ENCODE data around the gene ZSCAN32.

The ZSCAN32 gene

GRCh38 chr16:3400779-3401688, at the start of gene ZSCAN32, which contains the start of gene ZNF174:
Gene ZSCAN32, minus strand, starts transcription at chr16:3401004. Its CDS starts 3,447 bp downstream, at chr16:3397557.
Gene ZNF174, plus strand, starts transcription at chr16:3401215. Its CDS starts 790 bp downstream, at chr16:3402005.
- peak within 1 kb of the TSS; percentile 74 for H3K4me3 ChIP-seq (ENCODE audit: control insufficient read depth, low read depth, low read length)
- TF ChIP-seq CTCF (conservative IDR thresholded peaks at IDR 0.05; ENCODE audit: control insufficient read depth, insufficient read depth, low read depth, low read length) = no peak
- peak; percentile 98 for DNase-seq (ENCODE audit: low read depth)

- peak; percentile 85 for DNase-seq (ENCODE audit: low read depth)
- no peak for TF ChIP-seq CTCF (conservative IDR thresholded peaks at IDR 0.05; ENCODE audit: control insufficient read depth, insufficient read depth, low read depth, low read length)
- H3K4me3 ChIP-seq (ENCODE audit: control insufficient read depth, low read depth, low read length) = peak overlapping the region; percentile 70
Measured at GRCh38 chr16:3444032-3444388, 43.2 kb upstream of the ZSCAN32 start.

- TF ChIP-seq CTCF (conservative IDR thresholded peaks at IDR 0.05; ENCODE audit: control insufficient read depth, insufficient read depth, low read depth, low read length) = no peak
- H3K4me3 ChIP-seq (ENCODE audit: control insufficient read depth, low read depth, low read length) = peak within 1 kb of the TSS; percentile 70
- DNase-seq (ENCODE audit: low read depth) = peak; percentile 90
Measured at GRCh38 chr16:3443108-3444031, 42.6 kb upstream of the ZSCAN32 start, which contains the start of the genes NAA60 and ZNF597. Gene NAA60, plus strand, starts transcription at chr16:3443680. Its CDS starts 32,548 bp downstream, at chr16:3476228. Gene ZNF597, minus strand, starts transcription at chr16:3443504. Its CDS starts 351 bp downstream, at chr16:3443153.

GRCh38 chr16:3439637-3440036, 38.8 kb upstream of the ZSCAN32 start:
- no peak for DNase-seq (ENCODE audit: low read depth)
- no peak overlapping the region for H3K4me3 ChIP-seq (ENCODE audit: control insufficient read depth, low read depth, low read length)
- TF ChIP-seq CTCF (conservative IDR thresholded peaks at IDR 0.05; ENCODE audit: control insufficient read depth, insufficient read depth, low read depth, low read length) = no peak

- no peak for DNase-seq (ENCODE audit: low read depth)
- TF ChIP-seq CTCF (conservative IDR thresholded peaks at IDR 0.05; ENCODE audit: control insufficient read depth, insufficient read depth, low read depth, low read length) = no peak
- no peak overlapping the region for H3K4me3 ChIP-seq (ENCODE audit: control insufficient read depth, low read depth, low read length)
Measured at GRCh38 chr16:3434373-3434772, 33.6 kb upstream of the ZSCAN32 start.

GRCh38 chr16:3431779-3432219, 31.0 kb upstream of the ZSCAN32 start:
- peak overlapping the region; percentile 10 for H3K4me3 ChIP-seq (ENCODE audit: control insufficient read depth, low read depth, low read length)
- peak; percentile 41 for DNase-seq (ENCODE audit: low read depth)
- TF ChIP-seq CTCF (conservative IDR thresholded peaks at IDR 0.05; ENCODE audit: control insufficient read depth, insufficient read depth, low read depth, low read length) = no peak
